Frontal cortex (tissue), 4 donors: ENCODE measurements around the gene UBASH3B. TPM values are rescaled to one million over a fixed set of nuclear protein-coding genes. Genes with fewer than 3 reads are reported as not detected.
"Not testable (repeated sequence)": the region's sequence is repeated elsewhere in the genome, so short reads cannot be mapped to it uniquely, and the experiment has no call there.

Source experiments
- DNase-seq, 2 donors: peaks; one replicate each; pipeline ENCODE4 v3.0.0; 2012; ENCODE audit warnings: low spot score in 2 of 2
- FAIRE-seq: peaks from 2 replicates; lab custom pipeline; 2012; peaks lifted over from hg19 to GRCh38; lab: Jason Lieb, UNC
- small RNA-seq: library from RNA; depleted of rRNA; stranded (forward); fragments of <200 nt; gene quantifications from one replicate; pipeline ENCODE3, GENCODE V24; 2014
- total RNA-seq: library from RNA; depleted of rRNA; stranded (reverse); fragments of >200 nt; gene quantifications from one replicate; pipeline ENCODE4 v1.2.3, GENCODE V29; 2014
- donor health status: control.
- donor health status: control.
- donor health status: control.

The UBASH3B gene
- total RNA-seq, 1 donor from 2014 or later = 24.1 TPM

DNA sequence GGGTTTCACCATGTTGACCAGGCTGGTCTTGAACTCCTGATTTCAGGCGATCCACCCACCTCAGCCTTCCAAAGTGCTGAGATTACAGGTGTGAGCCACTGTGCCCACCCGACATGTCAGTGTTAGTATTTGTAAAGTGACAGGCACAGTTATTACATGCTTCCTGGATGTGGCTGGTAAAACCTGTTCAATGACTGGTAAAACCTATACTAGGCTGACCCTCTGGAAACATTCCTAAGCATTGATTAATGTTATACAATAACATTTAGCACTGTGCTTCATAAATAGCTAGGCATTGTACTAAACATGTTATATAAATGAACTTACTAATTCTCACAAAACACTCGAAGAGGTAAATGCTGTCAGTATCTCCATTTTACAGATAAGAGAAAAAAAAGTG, 206.1 kb downstream of the UBASH3B start:
- DNase-seq (no peak), FAIRE-seq (no peak)

DNA sequence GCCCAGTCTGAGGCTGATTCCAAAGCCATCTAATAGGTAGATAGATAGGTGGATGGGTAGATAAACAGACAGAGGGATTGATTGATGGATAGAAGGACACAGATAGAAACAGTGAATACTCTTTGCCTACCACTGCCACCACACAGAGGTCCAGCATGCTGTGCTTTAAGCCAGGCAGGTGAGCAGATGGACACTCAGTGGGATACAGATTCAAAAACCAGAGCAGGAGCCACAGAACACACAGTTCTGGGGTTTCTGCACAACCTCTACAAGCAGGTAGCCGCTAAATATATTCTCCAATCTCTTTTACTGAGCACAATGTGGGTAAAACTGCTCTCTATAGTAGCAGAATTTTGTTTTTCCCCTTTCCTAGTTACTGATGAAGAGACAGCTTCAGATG, 206.6 kb downstream of the UBASH3B start:
- no peak for FAIRE-seq
- no peak for DNase-seq

DNA sequence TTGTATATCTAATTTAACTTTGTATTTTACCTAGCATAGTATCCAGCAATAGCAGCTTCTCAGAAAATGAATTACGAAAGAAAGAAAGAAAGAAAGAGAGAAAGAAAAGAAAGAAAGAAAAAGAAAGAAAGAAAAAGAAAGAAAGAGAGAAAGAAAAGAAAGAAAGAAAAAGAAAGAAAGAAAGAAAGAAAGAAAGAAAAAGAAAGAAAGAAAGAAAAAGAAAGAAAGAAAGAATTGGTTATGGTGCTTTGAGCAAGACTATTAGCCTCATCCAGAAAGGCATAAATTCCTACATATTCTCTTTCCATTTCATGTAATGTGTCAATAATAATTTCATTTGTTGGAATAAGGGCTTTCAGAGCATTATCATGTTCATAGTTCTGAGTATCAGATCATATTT, 207.6 kb downstream of the UBASH3B start:
- peak; percentile 15 for FAIRE-seq

DNA sequence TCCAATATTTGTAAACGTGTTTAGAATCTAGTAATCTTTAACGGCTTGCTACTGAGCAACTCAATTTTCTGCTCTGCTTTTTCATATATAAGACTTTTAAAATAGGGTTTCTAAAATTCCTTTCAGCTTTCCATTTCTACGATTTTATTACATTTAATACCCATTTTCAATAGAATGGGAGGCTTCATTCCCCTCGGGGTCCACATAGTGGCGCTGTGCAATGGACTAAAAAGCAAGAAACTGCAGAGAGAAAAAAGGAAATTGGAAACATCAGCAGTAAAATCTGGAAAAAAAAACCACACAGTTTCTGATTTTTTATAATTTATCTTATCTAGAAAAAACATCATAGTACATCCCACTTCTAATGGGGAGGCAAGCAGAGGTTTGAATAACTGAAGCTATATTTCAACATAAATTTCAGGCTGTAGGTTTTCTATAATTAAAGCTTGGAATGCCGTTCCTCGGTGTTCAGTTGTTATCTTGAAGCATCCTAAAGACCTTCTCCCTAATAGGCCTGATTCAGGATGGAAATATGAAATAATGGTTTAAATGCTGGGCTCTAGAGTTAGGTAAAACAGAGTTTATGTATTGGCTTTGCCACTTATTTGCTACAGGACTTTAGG, 208.3 kb downstream of the UBASH3B start:
- peak in 1 of 2 donors; percentile 29 for DNase-seq
- peak; percentile 87 for FAIRE-seq

More for the DNA sequence above, 207.6 kb downstream of the UBASH3B start:
- DNase-seq = not testable (repeated sequence)

Small RNA genes lying within 50 kb of the gene (small RNA-seq; reads per million reads assigned to genes)
- gene RF01210 = not detected

Other genes with a start within 250 kb of the UBASH3B start
- gene CRTAM, start 182.8 kb downstream of the UBASH3B start, total RNA-seq = 0.41 TPM
- 10.6 TPM for gene JHY, start 227.0 kb downstream of the UBASH3B start, total RNA-seq